Measurements from ENCODE around the gene TRIM13. TPM values are rescaled to one million over a fixed set of nuclear protein-coding genes. Genes with fewer than 3 reads are reported as not detected.
"Not testable (repeated sequence)": the region's sequence is repeated elsewhere in the genome, so short reads cannot be mapped to it uniquely, and the experiment has no call there.

Gene TRIM13
- 49.1 and 51.6 TPM in 2 replicates for total RNA-seq
- long read RNA-seq, full-length matches to known transcripts, result 125 of 142 reads
- long read RNA-seq, partial matches to known transcripts, result 1 of 142 reads
- long read RNA-seq, other reads (novel, unspliced or antisense), result 16 of 142 reads

DNA sequence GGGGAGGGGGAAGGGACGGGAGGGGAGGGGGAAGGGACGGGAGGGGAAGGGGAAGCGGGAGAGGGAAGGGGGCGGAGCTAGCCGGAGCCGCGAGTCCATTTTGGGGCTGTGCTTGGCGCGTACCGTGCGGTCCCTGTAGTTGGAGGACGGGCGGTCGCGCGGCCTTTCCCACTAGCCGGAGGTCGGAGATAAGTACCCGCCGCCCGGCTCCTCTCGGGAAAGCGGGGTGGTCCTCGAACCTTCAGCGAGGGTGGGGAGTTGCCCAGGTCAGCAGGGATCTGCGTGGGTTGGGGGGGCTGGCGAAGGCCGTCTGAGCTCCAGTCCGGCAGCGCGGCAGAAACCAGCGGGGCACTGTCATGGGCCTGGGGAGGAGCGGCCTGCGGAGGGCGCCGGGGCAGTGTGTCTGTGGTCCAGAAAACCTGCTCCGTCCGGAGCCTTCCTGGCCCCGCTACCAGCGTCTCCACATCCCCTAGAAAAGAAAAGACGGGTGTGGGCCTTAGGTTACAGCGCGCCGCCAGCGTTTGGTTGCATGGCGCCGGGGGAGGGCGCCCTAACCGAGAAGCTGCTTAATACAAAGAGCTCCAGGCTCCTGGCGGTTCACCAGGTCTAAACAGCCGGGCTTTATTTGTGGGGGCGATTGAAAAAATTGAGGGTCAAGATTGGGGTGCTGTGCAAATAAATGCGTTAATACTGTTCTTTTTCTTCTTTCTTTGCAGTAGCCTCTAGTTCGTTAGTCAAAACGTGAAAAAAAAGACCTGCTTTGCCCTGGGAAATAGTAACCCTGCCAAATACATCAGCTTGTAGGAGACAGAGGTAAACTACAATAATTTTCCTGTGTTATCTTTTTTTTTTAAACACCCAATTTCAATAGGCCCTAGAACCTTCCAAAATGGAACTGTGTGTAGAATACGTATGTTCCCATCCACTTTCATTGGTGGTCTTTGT lies at the start of gene TRIM13:
TRIM13 (plus strand) TSS at position 92 of the 945 bp plus-strand sequence. CDS start 14,899 bp downstream, outside the sequence.
- peaks cover 22% of the 10 kb centered on the region for H3K4me1 Mint-ChIP-seq (ENCODE audit: low read depth)
- H3K9me3 Mint-ChIP-seq (ENCODE audit: low read depth), result no peaks in the 10 kb centered on the region
- no peaks in the 10 kb centered on the region for H3K27me3 Mint-ChIP-seq
- TF ChIP-seq, protein P1, sequence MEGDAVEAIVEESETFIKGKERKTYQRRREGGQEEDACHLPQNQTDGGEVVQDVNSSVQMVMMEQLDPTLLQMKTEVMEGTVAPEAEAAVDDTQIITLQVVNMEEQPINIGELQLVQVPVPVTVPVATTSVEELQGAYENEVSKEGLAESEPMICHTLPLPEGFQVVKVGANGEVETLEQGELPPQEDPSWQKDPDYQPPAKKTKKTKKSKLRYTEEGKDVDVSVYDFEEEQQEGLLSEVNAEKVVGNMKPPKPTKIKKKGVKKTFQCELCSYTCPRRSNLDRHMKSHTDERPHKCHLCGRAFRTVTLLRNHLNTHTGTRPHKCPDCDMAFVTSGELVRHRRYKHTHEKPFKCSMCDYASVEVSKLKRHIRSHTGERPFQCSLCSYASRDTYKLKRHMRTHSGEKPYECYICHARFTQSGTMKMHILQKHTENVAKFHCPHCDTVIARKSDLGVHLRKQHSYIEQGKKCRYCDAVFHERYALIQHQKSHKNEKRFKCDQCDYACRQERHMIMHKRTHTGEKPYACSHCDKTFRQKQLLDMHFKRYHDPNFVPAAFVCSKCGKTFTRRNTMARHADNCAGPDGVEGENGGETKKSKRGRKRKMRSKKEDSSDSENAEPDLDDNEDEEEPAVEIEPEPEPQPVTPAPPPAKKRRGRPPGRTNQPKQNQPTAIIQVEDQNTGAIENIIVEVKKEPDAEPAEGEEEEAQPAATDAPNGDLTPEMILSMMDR (IDR thresholded peaks at IDR 0.05; ENCODE audit: unreplicated experiment), result peak; percentile 85
- H3K27ac Mint-ChIP-seq, result peak within 1 kb of the TSS; percentile 96
- peaks cover 13% of the 10 kb centered on the region for H3K36me3 Mint-ChIP-seq (ENCODE audit: insufficient read depth)
- H3K4me3 Mint-ChIP-seq (ENCODE audit: low read depth), result peak within 1 kb of the TSS; percentile 90
- DNase-seq (ENCODE audit: low spot score, unreplicated experiment), result peak; percentile 78

DNA sequence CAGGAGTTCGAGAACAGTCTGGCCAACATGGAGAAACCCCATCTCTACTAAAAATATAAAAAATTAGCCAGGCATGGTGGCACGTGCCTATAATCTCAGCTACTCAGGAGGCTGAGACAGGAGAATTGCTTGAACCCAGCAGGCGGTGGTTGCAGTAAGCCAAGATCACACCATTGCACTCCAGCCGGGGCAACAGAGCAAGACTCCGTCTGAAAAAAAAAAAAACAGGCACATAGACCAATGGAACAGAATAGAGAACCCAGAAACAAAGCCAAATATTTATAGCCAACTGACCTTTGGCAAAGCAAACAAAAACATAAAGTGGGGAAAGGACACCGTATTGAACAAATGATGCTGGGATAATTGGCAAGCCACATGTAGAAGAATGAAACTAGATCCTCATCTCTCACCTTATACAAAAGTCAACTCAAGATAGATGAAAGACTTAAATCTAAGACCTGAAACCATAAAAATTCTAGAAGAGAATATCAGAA lies 48.0 kb upstream of the TRIM13 start:
- not testable (repeated sequence) for H3K36me3 Mint-ChIP-seq (ENCODE audit: insufficient read depth); H3K27ac Mint-ChIP-seq; DNase-seq (ENCODE audit: low spot score, unreplicated experiment); H3K9me3 Mint-ChIP-seq (ENCODE audit: low read depth); H3K4me1 Mint-ChIP-seq (ENCODE audit: low read depth); H3K27me3 Mint-ChIP-seq; H3K4me3 Mint-ChIP-seq (ENCODE audit: low read depth)

- H3K27ac Mint-ChIP-seq, result no peak overlapping the region
- TF ChIP-seq, protein P1 (IDR thresholded peaks at IDR 0.05; ENCODE audit: unreplicated experiment), result no peak
These were observed 44.9 kb upstream of the TRIM13 start for GRCh38 chr13:49951754-49952535.

DNA sequence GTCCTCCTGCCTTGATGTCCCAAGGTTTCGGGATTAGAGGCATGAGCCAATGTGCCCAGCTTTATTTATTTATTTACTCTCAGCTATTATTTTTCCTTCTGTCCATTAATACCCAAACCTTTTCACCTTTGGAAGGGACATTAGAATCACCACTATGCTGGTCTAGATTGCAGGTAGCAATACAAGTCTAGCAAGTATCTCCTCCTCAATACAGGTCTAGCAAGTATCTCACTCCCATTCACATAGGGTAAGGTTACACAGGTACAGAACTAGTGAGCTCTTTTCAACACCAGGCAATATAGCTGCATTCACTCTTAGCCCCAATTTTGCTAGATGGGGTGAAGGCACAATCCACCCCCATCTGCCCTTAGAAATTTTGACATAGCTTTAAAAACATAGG lies 43.3 kb upstream of the TRIM13 start:
- TF ChIP-seq, protein P1 (IDR thresholded peaks at IDR 0.05; ENCODE audit: unreplicated experiment), result no peak
- Mint-ChIP-seq H3K4me1 (ENCODE audit: low read depth) (peaks cover 5% of the 10 kb centered on the region), H3K4me3 (ENCODE audit: low read depth) (no peak overlapping the region), H3K36me3 (ENCODE audit: insufficient read depth) (no peaks in the 10 kb centered on the region), H3K27me3 (peaks cover 8% of the 10 kb centered on the region), H3K9me3 (ENCODE audit: low read depth) (no peaks in the 10 kb centered on the region), H3K27ac (no peak overlapping the region)
- DNase-seq (ENCODE audit: low spot score, unreplicated experiment), result no peak

More at GRCh38 chr13:49951754-49952535, 44.9 kb upstream of the TRIM13 start:
- H3K27me3 Mint-ChIP-seq, result peaks cover 5% of the 10 kb centered on the region
- H3K36me3 Mint-ChIP-seq (ENCODE audit: insufficient read depth), result no peaks in the 10 kb centered on the region
- no peak for DNase-seq (ENCODE audit: low spot score, unreplicated experiment)
- H3K4me1 Mint-ChIP-seq (ENCODE audit: low read depth), result peaks cover 5% of the 10 kb centered on the region
- H3K9me3 Mint-ChIP-seq (ENCODE audit: low read depth), result no peaks in the 10 kb centered on the region
- H3K4me3 Mint-ChIP-seq (ENCODE audit: low read depth), result no peak overlapping the region

DNA sequence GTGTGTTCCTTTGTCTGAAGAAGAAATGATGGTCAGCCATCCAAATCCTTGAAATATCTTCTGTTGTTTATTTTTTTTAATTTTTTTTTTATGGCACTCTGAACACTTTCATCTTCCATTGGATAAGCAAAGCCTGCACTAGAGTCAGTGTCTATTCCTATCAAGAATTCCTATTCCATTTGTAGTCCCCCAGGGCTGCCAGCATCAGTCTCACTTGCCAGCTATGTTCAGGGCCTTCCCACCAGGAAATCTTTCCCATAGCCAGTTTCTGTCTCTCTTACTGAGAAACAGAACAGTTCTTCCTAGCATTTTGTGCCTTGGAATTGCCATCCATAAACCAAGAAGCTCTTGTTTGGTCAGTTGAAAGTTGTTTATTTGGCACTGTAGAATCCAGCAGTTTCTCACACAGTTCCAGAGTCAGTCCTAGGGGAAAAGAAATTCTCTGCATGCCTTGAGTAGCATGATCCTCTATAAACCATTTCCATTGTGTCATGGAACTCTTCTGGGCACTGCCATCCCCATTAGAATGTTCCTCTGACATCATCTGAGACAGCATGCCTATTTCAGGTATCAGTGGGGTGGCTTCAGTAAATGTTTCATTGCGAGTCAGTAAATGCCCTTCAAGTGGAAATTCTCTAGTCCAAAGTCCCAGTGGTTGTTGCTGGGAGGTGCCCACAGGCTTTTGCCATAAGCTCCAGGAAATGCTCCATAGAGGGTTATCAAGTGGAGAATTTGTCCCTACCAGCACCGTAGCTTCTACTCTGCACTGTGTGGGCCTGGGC lies 42.0 kb upstream of the TRIM13 start:
- TF ChIP-seq, protein P1 (IDR thresholded peaks at IDR 0.05; ENCODE audit: unreplicated experiment), result no peak
- Mint-ChIP-seq H3K27me3 (peaks cover 8% of the 10 kb centered on the region), H3K27ac (no peak overlapping the region), H3K36me3 (ENCODE audit: insufficient read depth) (no peaks in the 10 kb centered on the region), H3K4me1 (ENCODE audit: low read depth) (peaks cover 2% of the 10 kb centered on the region), H3K9me3 (ENCODE audit: low read depth) (peaks cover 7% of the 10 kb centered on the region), H3K4me3 (ENCODE audit: low read depth) (no peak overlapping the region)
- no peak for DNase-seq (ENCODE audit: low spot score, unreplicated experiment)
